IPS-18a (cell line): ENCODE measurements around the gene SAP30L.

Source experiments
- H3K27ac ChIP-seq: one replicate; pipeline ENCODE4 v1.5.1; 2013; ENCODE audit warnings: low read length
- H3K27me3 ChIP-seq: one replicate; pipeline ENCODE4 v1.6.1; 2013; ENCODE audit warnings: mild to moderate bottlenecking, low read length; ENCODE audit not compliant: control insufficient read depth, insufficient read depth
- H3K36me3 ChIP-seq: one replicate; pipeline ENCODE4 v1.6.1; 2013; ENCODE audit warnings: low read depth, low read length; ENCODE audit not compliant: control insufficient read depth
- H3K4me1 ChIP-seq: one replicate; pipeline ENCODE4 v1.6.1; 2013; ENCODE audit warnings: low read depth, low read length; ENCODE audit not compliant: control insufficient read depth
- H3K4me3 ChIP-seq: one replicate; pipeline ENCODE4 v1.5.1; 2013; ENCODE audit warnings: low read length
- H3K9ac ChIP-seq: one replicate; pipeline ENCODE4 v1.6.1; 2013; ENCODE audit warnings: mild to moderate bottlenecking, low read length, moderate library complexity
- H3K9me3 ChIP-seq: one replicate; pipeline ENCODE4 v1.6.1; 2013; ENCODE audit warnings: low read depth, low read length; ENCODE audit not compliant: control insufficient read depth

Gene SAP30L

GRCh38 chr5:154406826-154407225 lies 39.0 kb upstream of the SAP30L start:
- H3K9ac ChIP-seq, result no peak overlapping the region
- H3K4me1 ChIP-seq, result no peaks in the 10 kb centered on the region
- no peaks in the 10 kb centered on the region for H3K9me3 ChIP-seq
- H3K36me3 ChIP-seq, result no peaks in the 10 kb centered on the region
- no peak overlapping the region for H3K27ac ChIP-seq
- no peak overlapping the region for H3K4me3 ChIP-seq
- no peaks in the 10 kb centered on the region for H3K27me3 ChIP-seq

GRCh38 chr5:154408811-154409210 lies 37.0 kb upstream of the SAP30L start:
- Histone ChIP-seq H3K4me1 (no peaks in the 10 kb centered on the region), H3K36me3 (no peaks in the 10 kb centered on the region), H3K9me3 (no peaks in the 10 kb centered on the region), H3K27me3 (no peaks in the 10 kb centered on the region), H3K27ac (no peak overlapping the region), H3K4me3 (no peak overlapping the region), H3K9ac (no peak overlapping the region)

- no peaks in the 10 kb centered on the region for H3K27me3 ChIP-seq
- no peaks in the 10 kb centered on the region for H3K36me3 ChIP-seq
- no peak overlapping the region for H3K27ac ChIP-seq
- no peaks in the 10 kb centered on the region for H3K9me3 ChIP-seq
- no peaks in the 10 kb centered on the region for H3K4me1 ChIP-seq
- no peak overlapping the region for H3K4me3 ChIP-seq
- no peak overlapping the region for H3K9ac ChIP-seq
These were observed 36.5 kb upstream of the SAP30L start for GRCh38 chr5:154409230-154409840.

- Histone ChIP-seq H3K27ac (no peak overlapping the region), H3K36me3 (no peaks in the 10 kb centered on the region), H3K9ac (no peak overlapping the region), H3K9me3 (no peaks in the 10 kb centered on the region), H3K27me3 (no peaks in the 10 kb centered on the region), H3K4me3 (no peak overlapping the region), H3K4me1 (no peaks in the 10 kb centered on the region)
These were observed 35.8 kb upstream of the SAP30L start for GRCh38 chr5:154410008-154410407.

GRCh38 chr5:154410786-154411185 lies 35.0 kb upstream of the SAP30L start:
- Histone ChIP-seq H3K9me3 (no peaks in the 10 kb centered on the region), H3K27ac (no peak overlapping the region), H3K27me3 (no peaks in the 10 kb centered on the region), H3K9ac (no peak overlapping the region), H3K36me3 (no peaks in the 10 kb centered on the region), H3K4me1 (no peaks in the 10 kb centered on the region), H3K4me3 (no peak overlapping the region)

GRCh38 chr5:154411338-154411737 lies 34.5 kb upstream of the SAP30L start:
- H3K27me3 ChIP-seq, result no peaks in the 10 kb centered on the region
- no peaks in the 10 kb centered on the region for H3K4me1 ChIP-seq
- H3K9ac ChIP-seq, result no peak overlapping the region
- H3K9me3 ChIP-seq, result no peaks in the 10 kb centered on the region
- no peaks in the 10 kb centered on the region for H3K36me3 ChIP-seq
- H3K4me3 ChIP-seq, result no peak overlapping the region
- H3K27ac ChIP-seq, result no peak overlapping the region

GRCh38 chr5:154412316-154412715 lies 33.5 kb upstream of the SAP30L start:
- H3K36me3 ChIP-seq, result no peaks in the 10 kb centered on the region
- H3K9ac ChIP-seq, result no peak overlapping the region
- no peaks in the 10 kb centered on the region for H3K4me1 ChIP-seq
- H3K27me3 ChIP-seq, result no peaks in the 10 kb centered on the region
- no peaks in the 10 kb centered on the region for H3K9me3 ChIP-seq
- H3K4me3 ChIP-seq, result no peak overlapping the region
- H3K27ac ChIP-seq, result no peak overlapping the region

- Histone ChIP-seq H3K4me1 (no peaks in the 10 kb centered on the region), H3K9me3 (no peaks in the 10 kb centered on the region), H3K27ac (no peak overlapping the region), H3K9ac (no peak overlapping the region), H3K36me3 (no peaks in the 10 kb centered on the region), H3K27me3 (no peaks in the 10 kb centered on the region), H3K4me3 (no peak overlapping the region)
These were observed 32.9 kb upstream of the SAP30L start for GRCh38 chr5:154412925-154413324.

GRCh38 chr5:154415114-154415513 lies 30.7 kb upstream of the SAP30L start:
- Histone ChIP-seq H3K4me1 (no peaks in the 10 kb centered on the region), H3K4me3 (no peak overlapping the region), H3K9ac (no peak overlapping the region), H3K27me3 (no peaks in the 10 kb centered on the region), H3K9me3 (no peaks in the 10 kb centered on the region), H3K36me3 (no peaks in the 10 kb centered on the region), H3K27ac (no peak overlapping the region)

GRCh38 chr5:154418344-154418820 lies 27.4 kb upstream of the SAP30L start:
- no peaks in the 10 kb centered on the region for H3K36me3 ChIP-seq
- H3K27ac ChIP-seq, result no peak overlapping the region
- H3K9me3 ChIP-seq, result no peaks in the 10 kb centered on the region
- H3K4me1 ChIP-seq, result no peaks in the 10 kb centered on the region
- no peaks in the 10 kb centered on the region for H3K27me3 ChIP-seq
- H3K9ac ChIP-seq, result no peak overlapping the region
- no peak overlapping the region for H3K4me3 ChIP-seq

- H3K4me3 ChIP-seq, result no peak overlapping the region
- H3K4me1 ChIP-seq, result no peaks in the 10 kb centered on the region
- H3K9ac ChIP-seq, result no peak overlapping the region
- no peaks in the 10 kb centered on the region for H3K27me3 ChIP-seq
- no peak overlapping the region for H3K27ac ChIP-seq
- H3K9me3 ChIP-seq, result no peaks in the 10 kb centered on the region
- H3K36me3 ChIP-seq, result no peaks in the 10 kb centered on the region
These were observed 26.6 kb upstream of the SAP30L start for GRCh38 chr5:154419236-154419635.

GRCh38 chr5:154421868-154422267 lies 23.9 kb upstream of the SAP30L start:
- Histone ChIP-seq H3K9me3 (no peaks in the 10 kb centered on the region), H3K27ac (no peak overlapping the region), H3K9ac (no peak overlapping the region), H3K36me3 (no peaks in the 10 kb centered on the region), H3K27me3 (no peaks in the 10 kb centered on the region), H3K4me1 (no peaks in the 10 kb centered on the region), H3K4me3 (no peak overlapping the region)
